Measurements from ENCODE around the gene IPO9. TPM values are rescaled to one million over a fixed set of nuclear protein-coding genes. Genes with fewer than 3 reads are reported as not detected.

IPO9 gene
- total and polyA plus RNA-seq, 2 donors (not counting 1 experiment from before 2014, with no cell fraction given), result 13.3 to 56.9 TPM

GRCh38 chr1:201902198-201902597 is 73.2 kb downstream of the IPO9 start:
- no peak overlapping the region for H3K4me3 ChIP-seq (ENCODE audit: control extremely low read depth in 1 of 5, extremely low read depth in 1 of 5, insufficient read depth in 1 of 5, low read depth in 2 of 5, low read length in 4 of 5)
- TF ChIP-seq CTCF (IDR thresholded peaks at IDR 0.05), result no peak
- TF ChIP-seq EZH2 (IDR thresholded peaks at IDR 0.05; ENCODE audit: borderline replicate concordance, insufficient read depth, low read depth, low read length, poor library complexity, severe bottlenecking), result no peak
- no peaks in the 10 kb centered on the region for H3K4me1 ChIP-seq (ENCODE audit: control insufficient read depth in 2 of 2, insufficient read depth in 2 of 2, low read length in 2 of 2)
- no peak for DNase-seq
- no peaks in the 10 kb centered on the region for H3K9me3 ChIP-seq (ENCODE audit: control extremely low read depth in 1 of 3, control insufficient read depth in 2 of 3, insufficient read depth in 1 of 3, low read length in 2 of 3)
- ATAC-seq (ENCODE audit: low read depth), result no peak
- CTCF ChIA-PET, result no interaction called here
- no peaks in the 10 kb centered on the region for H4K20me1 ChIP-seq (ENCODE audit: control insufficient read depth, insufficient read depth, low read length, poor library complexity, severe bottlenecking)
- no peaks in the 10 kb centered on the region for H3K27me3 ChIP-seq (replicated peaks in 1 of 4; ENCODE audit: control extremely low read depth in 1 of 4, control insufficient read depth in 3 of 4, insufficient read depth in 4 of 4, low read length in 3 of 4)
- Mint-ChIP-seq H3K27me3 (peaks cover 17% of the 10 kb centered on the region), H3K4me3 (no peak overlapping the region), H3K4me1 (no peaks in the 10 kb centered on the region), H3K9me3 (ENCODE audit: insufficient read depth) (no peaks in the 10 kb centered on the region), H3K27ac (no peak overlapping the region)
- 100% methylated on average over 2 of the region's 3 CpGs for WGBS (ENCODE audit: insufficient coverage)
- intact Hi-C loops (cut with micrococcal nuclease), result no loop called here
- no peak overlapping the region for H2AFZ ChIP-seq (ENCODE audit: insufficient read depth, low read depth, low read length, poor library complexity, severe bottlenecking)
- H3K79me2 ChIP-seq (ENCODE audit: control insufficient read depth, insufficient read depth, low read length), result no peaks in the 10 kb centered on the region
- H3K4me2 ChIP-seq (replicated peaks; ENCODE audit: low read depth, low read length, poor library complexity, severe bottlenecking), result no peak overlapping the region
- H3K27ac ChIP-seq (ENCODE audit: low read length in 2 of 2), result no peak overlapping the region
- no peaks in the 10 kb centered on the region for H3K36me3 ChIP-seq (replicated peaks in 1 of 2; ENCODE audit: control extremely low read depth in 1 of 2, control insufficient read depth in 1 of 2, extremely low read depth in 1 of 2, insufficient read depth in 2 of 2, low read length in 1 of 2)
- H3K9ac ChIP-seq (ENCODE audit: low read length), result no peak overlapping the region
- POLR2A ChIA-PET, result no interaction called here

- Histone ChIP-seq H3K79me2 (ENCODE audit: control insufficient read depth, insufficient read depth, low read length) (no peaks in the 10 kb centered on the region), H3K9me3 (ENCODE audit: control extremely low read depth in 1 of 3, control insufficient read depth in 2 of 3, insufficient read depth in 1 of 3, low read length in 2 of 3) (no peaks in the 10 kb centered on the region), H3K4me1 (ENCODE audit: control insufficient read depth in 2 of 2, insufficient read depth in 2 of 2, low read length in 2 of 2) (no peaks in the 10 kb centered on the region), H3K36me3 (replicated peaks in 1 of 2; ENCODE audit: control extremely low read depth in 1 of 2, control insufficient read depth in 1 of 2, extremely low read depth in 1 of 2, insufficient read depth in 2 of 2, low read length in 1 of 2) (no peaks in the 10 kb centered on the region), H4K20me1 (ENCODE audit: control insufficient read depth, insufficient read depth, low read length, poor library complexity, severe bottlenecking) (no peaks in the 10 kb centered on the region), H2AFZ (ENCODE audit: insufficient read depth, low read depth, low read length, poor library complexity, severe bottlenecking) (no peak overlapping the region), H3K27ac (ENCODE audit: low read length in 2 of 2) (no peak overlapping the region), H3K4me2 (replicated peaks; ENCODE audit: low read depth, low read length, poor library complexity, severe bottlenecking) (no peak overlapping the region), H3K27me3 (replicated peaks in 1 of 4; ENCODE audit: control extremely low read depth in 1 of 4, control insufficient read depth in 3 of 4, insufficient read depth in 4 of 4, low read length in 3 of 4) (no peaks in the 10 kb centered on the region), H3K4me3 (ENCODE audit: control extremely low read depth in 1 of 5, extremely low read depth in 1 of 5, insufficient read depth in 1 of 5, low read depth in 2 of 5, low read length in 4 of 5) (no peak overlapping the region), H3K9ac (ENCODE audit: low read length) (no peak overlapping the region)
- Mint-ChIP-seq H3K4me3 (no peak overlapping the region), H3K27ac (no peak overlapping the region), H3K4me1 (no peaks in the 10 kb centered on the region), H3K9me3 (ENCODE audit: insufficient read depth) (no peaks in the 10 kb centered on the region), H3K27me3 (peaks cover 14% of the 10 kb centered on the region)
- TF ChIP-seq CTCF (IDR thresholded peaks at IDR 0.05) (no peak), EZH2 (IDR thresholded peaks at IDR 0.05; ENCODE audit: borderline replicate concordance, insufficient read depth, low read depth, low read length, poor library complexity, severe bottlenecking) (no peak)
- DNase-seq (no peak), ATAC-seq (ENCODE audit: low read depth) (no peak)
- POLR2A ChIA-PET, result no interaction called here
- WGBS (ENCODE audit: insufficient coverage), result 100% methylated on average over 4 of the region's 5 CpGs
- CTCF ChIA-PET, result no interaction called here
- intact Hi-C loops (cut with micrococcal nuclease), result no loop called here
Observed at GRCh38 chr1:201903135-201903534, 74.2 kb downstream of the IPO9 start.
